HG03108 (cell line): ENCODE measurements around the gene MAPK8IP3.
"Not testable (repeated sequence)": the region's sequence is repeated elsewhere in the genome, so short reads cannot be mapped to it uniquely, and the experiment has no call there.

Experiments
- ATAC-seq: cut with Tn5 transposase; IDR thresholded peaks from one replicate; pipeline ENCODE4 v1.9.1; 2021; ENCODE audit warnings: moderate library complexity; ENCODE audit not compliant: unreplicated experiment

The MAPK8IP3 gene

GRCh38 chr16:1794908-1795666, 89.1 kb downstream of the MAPK8IP3 start:
- no peak for ATAC-seq

- ATAC-seq, result not testable (repeated sequence)
Measured at GRCh38 chr16:1799263-1799662, 93.3 kb downstream of the MAPK8IP3 start.

GRCh38 chr16:1800701-1801100, 94.7 kb downstream of the MAPK8IP3 start:
- ATAC-seq, result no peak

- ATAC-seq, result no peak
Measured at GRCh38 chr16:1807626-1808025, 101.6 kb downstream of the MAPK8IP3 start.

GRCh38 chr16:1808691-1809090, 102.7 kb downstream of the MAPK8IP3 start:
- ATAC-seq, result no peak

GRCh38 chr16:1809281-1809801, 103.3 kb downstream of the MAPK8IP3 start:
- ATAC-seq, result no peak

- no peak for ATAC-seq
Measured at GRCh38 chr16:1810106-1810505, 104.1 kb downstream of the MAPK8IP3 start.

- no peak for ATAC-seq
Measured at GRCh38 chr16:1810536-1810935, 104.5 kb downstream of the MAPK8IP3 start.

GRCh38 chr16:1812732-1813163, 106.8 kb downstream of the MAPK8IP3 start:
- no peak for ATAC-seq

- no peak for ATAC-seq
Measured at GRCh38 chr16:1815461-1815860, 109.5 kb downstream of the MAPK8IP3 start.

GRCh38 chr16:1816396-1817275, 110.6 kb downstream of the MAPK8IP3 start:
- no peak for ATAC-seq

GRCh38 chr16:1817276-1817589, 111.2 kb downstream of the MAPK8IP3 start:
- no peak for ATAC-seq

GRCh38 chr16:1817716-1818115, 111.7 kb downstream of the MAPK8IP3 start:
- no peak for ATAC-seq

- no peak for ATAC-seq
Measured at GRCh38 chr16:1818204-1818872, 112.3 kb downstream of the MAPK8IP3 start.

GRCh38 chr16:1818873-1819525, 113.0 kb downstream of the MAPK8IP3 start:
- no peak for ATAC-seq

GRCh38 chr16:1819611-1820010, 113.6 kb downstream of the MAPK8IP3 start:
- ATAC-seq, result no peak
